Right renal pelvis (tissue), 4 donors: ENCODE results near the gene HDDC3. TPM values are rescaled to one million over a fixed set of nuclear protein-coding genes. Genes with fewer than 3 reads are reported as not detected.

ENCODE experiments used
- DNase-seq, 4 donors: peaks; one replicate each; pipeline ENCODE4 v3.0.0-alpha.2; 2013; ENCODE audit warnings: low read depth in 4 of 4, low spot score in 3 of 4, missing footprints in 1 of 4
- polyA plus RNA-seq, 4 donors: library from polyadenylated mRNA; unstranded; fragments of 120-200 nt; gene quantifications; one replicate each; pipeline ENCODE4 v1.2.1, GENCODE V29; 2013; ENCODE audit not compliant: insufficient read length in 4 of 4

Gene HDDC3
- polyA plus RNA-seq: 10 to 100 TPM; 15.3 to 21.7 (median 18.5) TPM

GRCh38 chr15:90931828-90932659 is at the start of gene HDDC3:
HDDC3 (minus strand) TSS chr15:90932549; CDS start chr15:90932540, 9 bp downstream.
- DNase-seq: peak in 3 of 4 donors; percentile 66 to 80 (median 77)

- DNase-seq: no peak
Measured at GRCh38 chr15:90982135-90982534, 49.8 kb upstream of the HDDC3 start.

- DNase-seq: no peak
Measured at GRCh38 chr15:90981681-90982080, 49.3 kb upstream of the HDDC3 start.

GRCh38 chr15:90979582-90979981 is 47.2 kb upstream of the HDDC3 start:
- DNase-seq: no peak

GRCh38 chr15:90974216-90974615 is 41.9 kb upstream of the HDDC3 start:
- DNase-seq: no peak

- DNase-seq: no peak
Measured at GRCh38 chr15:90972133-90972532, 39.8 kb upstream of the HDDC3 start.

- DNase-seq: no peak
Measured at GRCh38 chr15:90970274-90970673, 37.9 kb upstream of the HDDC3 start.

GRCh38 chr15:90968434-90968833 is 36.1 kb upstream of the HDDC3 start:
- DNase-seq: no peak

- no peak for DNase-seq
Measured at GRCh38 chr15:90967206-90967605, 34.9 kb upstream of the HDDC3 start.

GRCh38 chr15:90966262-90966661 is 33.9 kb upstream of the HDDC3 start:
- no peak for DNase-seq

- DNase-seq: no peak
Measured at GRCh38 chr15:90962021-90962420, 29.7 kb upstream of the HDDC3 start.

- no peak for DNase-seq
Measured at GRCh38 chr15:90960298-90961091, 28.1 kb upstream of the HDDC3 start.

- DNase-seq: no peak
Measured at GRCh38 chr15:90959894-90960293, 27.5 kb upstream of the HDDC3 start.

- no peak for DNase-seq
Measured at GRCh38 chr15:90959028-90959595, 26.8 kb upstream of the HDDC3 start.

- DNase-seq: no peak
Measured at GRCh38 chr15:90957791-90958190, 25.4 kb upstream of the HDDC3 start.

- no peak for DNase-seq
Measured at GRCh38 chr15:90957031-90957790, 24.9 kb upstream of the HDDC3 start.

- DNase-seq: peak; percentile 54 to 78 (median 68)
Measured at GRCh38 chr15:90956274-90957030, 24.1 kb upstream of the HDDC3 start.

- no peak for DNase-seq
Measured at GRCh38 chr15:90955624-90956273, 23.4 kb upstream of the HDDC3 start.
